DOHH2 (cell line): ENCODE data around the gene SYT1.
"Not testable (repeated sequence)": the region's sequence is repeated elsewhere in the genome, so short reads cannot be mapped to it uniquely, and the experiment has no call there.

Experiments used
- H3F3A ChIP-seq: fragments of 200-600 bp; sonication (generic), shearing (Covaris generic); 2 replicates; pipeline ENCODE4 v1.6.0; 2016; ENCODE audit warnings: antibody characterized with exemption, mild to moderate bottlenecking; ENCODE audit not compliant: control insufficient read depth, insufficient read depth
- H3K27ac ChIP-seq: fragments of 200-600 bp; sonication (generic); 2 replicates; pipeline ENCODE4 v1.5.1; 2014; ENCODE audit warnings: low read depth, mild to moderate bottlenecking, low read length, moderate library complexity
- H3K27me3 ChIP-seq: fragments of 200-600 bp; sonication (generic); 2 replicates; pipeline ENCODE4 v1.6.1; 2014; ENCODE audit warnings: mild to moderate bottlenecking, low read length, mixed read lengths; ENCODE audit not compliant: control insufficient read depth
- H3K36me3 ChIP-seq: fragments of 200-600 bp; sonication (generic); 2 replicates; pipeline ENCODE4 v1.6.1; 2014; ENCODE audit warnings: mild to moderate bottlenecking, low read length, moderate library complexity, mixed read lengths; ENCODE audit not compliant: control insufficient read depth
- H3K4me1 ChIP-seq: fragments of 200-600 bp; sonication (generic); 2 replicates; pipeline ENCODE4 v1.6.1; 2014; ENCODE audit warnings: mild to moderate bottlenecking, low read length, mixed read lengths; ENCODE audit not compliant: control insufficient read depth
- H3K4me2 ChIP-seq: fragments of 200-600 bp; sonication (generic); 2 replicates; pipeline ENCODE4 v1.6.0; 2014; ENCODE audit warnings: mild to moderate bottlenecking, low read length, moderate library complexity
- H3K4me3 ChIP-seq: fragments of 200-600 bp; sonication (generic); 2 replicates; pipeline ENCODE4 v1.5.1; 2014; ENCODE audit warnings: mild to moderate bottlenecking, low read length, mixed read lengths
- H3K79me2 ChIP-seq: fragments of 200-600 bp; sonication (generic); 2 replicates; pipeline ENCODE4 v1.6.1; 2014; ENCODE audit warnings: mild to moderate bottlenecking, low read length, mixed read lengths; ENCODE audit not compliant: control insufficient read depth
- H3K9me2 ChIP-seq: fragments of 200-600 bp; sonication (generic); replicated peaks from 2 replicates; pipeline ENCODE4 v1.6.1; 2014; ENCODE audit warnings: mild to moderate bottlenecking, low read length, mixed read lengths; ENCODE audit not compliant: control insufficient read depth
- H3K9me3 ChIP-seq: fragments of 200-600 bp; sonication (generic); 2 replicates; pipeline ENCODE4 v1.6.1; 2014; ENCODE audit warnings: antibody characterized with exemption, low read length, mixed read lengths; ENCODE audit not compliant: control insufficient read depth, insufficient read depth
- H4K20me1 ChIP-seq: fragments of 200-600 bp; sonication (generic); 2 replicates; pipeline ENCODE4 v1.6.0; 2014; ENCODE audit warnings: low read depth, mild to moderate bottlenecking, antibody characterized with exemption, low read length, moderate library complexity; ENCODE audit not compliant: control insufficient read depth, insufficient read depth
- CTCF ChIP-seq: fragments of 200-600 bp; sonication (generic); IDR thresholded peaks from one replicate; pipeline ENCODE4 v1.5.1; 2014; ENCODE audit warnings: antibody characterized with exemption, mild to moderate bottlenecking, low read depth, low read length; ENCODE audit not compliant: poor library complexity, severe bottlenecking
- EZH2phosphoT487 ChIP-seq: fragments of 200-600 bp; sonication (generic); IDR thresholded peaks from 2 replicates; pipeline ENCODE4 v1.6.1; 2017; ENCODE audit warnings: borderline replicate concordance, mild to moderate bottlenecking, antibody characterized with exemption, low read length, moderate library complexity, mixed read lengths

Gene SYT1

GRCh38 chr12:79206871-79207270 is 342.3 kb downstream of the SYT1 start:
- no peaks in the 10 kb centered on the region for H3K27me3 ChIP-seq
- H3K4me3 ChIP-seq = no peak overlapping the region
- H3F3A ChIP-seq = no peaks in the 10 kb centered on the region
- no peak overlapping the region for H3K27ac ChIP-seq
- no peaks in the 10 kb centered on the region for H3K4me1 ChIP-seq
- H3K36me3 ChIP-seq = no peaks in the 10 kb centered on the region
- no peak overlapping the region for H3K4me2 ChIP-seq
- no peaks in the 10 kb centered on the region for H4K20me1 ChIP-seq
- no peaks in the 10 kb centered on the region for H3K9me3 ChIP-seq
- no peaks in the 10 kb centered on the region for H3K9me2 ChIP-seq
- H3K79me2 ChIP-seq = no peaks in the 10 kb centered on the region
- TF ChIP-seq EZH2phosphoT487 = no peak
- no peak for TF ChIP-seq CTCF

GRCh38 chr12:79210403-79210802 is 345.8 kb downstream of the SYT1 start:
- H4K20me1 ChIP-seq, H3K4me3 ChIP-seq, H3K27me3 ChIP-seq, H3K9me2 ChIP-seq, H3K4me1 ChIP-seq, H3K4me2 ChIP-seq, H3K36me3 ChIP-seq, H3K27ac ChIP-seq, H3K9me3 ChIP-seq, H3F3A ChIP-seq, H3K79me2 ChIP-seq: not testable (repeated sequence)

- Histone ChIP-seq H3K79me2 (no peaks in the 10 kb centered on the region), H3K4me3 (no peak overlapping the region), H4K20me1 (no peaks in the 10 kb centered on the region), H3K4me2 (no peak overlapping the region), H3K27ac (no peak overlapping the region), H3K9me2 (no peaks in the 10 kb centered on the region), H3K27me3 (no peaks in the 10 kb centered on the region), H3K4me1 (no peaks in the 10 kb centered on the region), H3F3A (no peaks in the 10 kb centered on the region), H3K9me3 (no peaks in the 10 kb centered on the region), H3K36me3 (no peaks in the 10 kb centered on the region)
- TF ChIP-seq EZH2phosphoT487 (no peak), CTCF (no peak)
Observed at GRCh38 chr12:79217306-79217705, 352.7 kb downstream of the SYT1 start.

GRCh38 chr12:79223210-79223609 is 358.6 kb downstream of the SYT1 start:
- H3K4me1 ChIP-seq = no peaks in the 10 kb centered on the region
- no peaks in the 10 kb centered on the region for H3K27me3 ChIP-seq
- no peaks in the 10 kb centered on the region for H3F3A ChIP-seq
- H3K9me2 ChIP-seq = no peaks in the 10 kb centered on the region
- no peaks in the 10 kb centered on the region for H3K9me3 ChIP-seq
- no peaks in the 10 kb centered on the region for H4K20me1 ChIP-seq
- no peaks in the 10 kb centered on the region for H3K79me2 ChIP-seq
- H3K4me3 ChIP-seq = no peak overlapping the region
- H3K4me2 ChIP-seq = no peak overlapping the region
- TF ChIP-seq CTCF (no peak), EZH2phosphoT487 (no peak)
- H3K27ac ChIP-seq = no peak overlapping the region
- H3K36me3 ChIP-seq = no peaks in the 10 kb centered on the region
